OCI-LY1 (cell line): ENCODE results near the gene MPL.
A peak's percentile ranks its signal among the peaks of the same experiment; 100 is the strongest.

Source experiments
- H2AFZ ChIP-seq: fragments of 200-600 bp; sonication (generic), shearing (Covaris generic); 2 replicates; pipeline ENCODE4 v1.6.0; 2014; ENCODE audit warnings: antibody characterized with exemption, mild to moderate bottlenecking, low read length
- H3F3A ChIP-seq: fragments of 200-600 bp; sonication (generic), shearing (Covaris generic); 2 replicates; pipeline ENCODE4 v1.6.0; 2014; ENCODE audit warnings: mild to moderate bottlenecking, antibody characterized with exemption, low read length, moderate library complexity; ENCODE audit not compliant: insufficient read depth
- H3K27ac ChIP-seq: fragments of 200-600 bp; sonication (generic); 2 replicates; pipeline ENCODE4 v1.5.1; 2014; ENCODE audit warnings: low read length, mixed run types, mild to moderate bottlenecking, low read depth; ENCODE audit not compliant: poor library complexity, severe bottlenecking
- H3K27me3 ChIP-seq: fragments of 200-600 bp; sonication (generic); 2 replicates; pipeline ENCODE4 v1.6.0; 2014; ENCODE audit warnings: antibody characterized with exemption, mild to moderate bottlenecking, low read length, moderate library complexity; ENCODE audit not compliant: insufficient read depth
- H3K36me3 ChIP-seq: fragments of 200-600 bp; sonication (generic); 2 replicates; pipeline ENCODE4 v1.6.1; 2014; ENCODE audit warnings: mild to moderate bottlenecking, antibody characterized with exemption, low read length, moderate library complexity, mixed read lengths; ENCODE audit not compliant: insufficient read depth
- H3K4me1 ChIP-seq: fragments of 200-600 bp; sonication (generic); 2 replicates; pipeline ENCODE4 v1.5.1; 2014; ENCODE audit warnings: mild to moderate bottlenecking, low read length, moderate library complexity; ENCODE audit not compliant: insufficient read depth, severe bottlenecking
- H3K4me2 ChIP-seq: fragments of 200-600 bp; sonication (generic), shearing (Covaris generic); 2 replicates; pipeline ENCODE4 v1.6.1; 2014; ENCODE audit warnings: low read length
- H3K4me3 ChIP-seq: fragments of 200-600 bp; sonication (generic); 2 replicates; pipeline ENCODE4 v1.5.1; 2014; ENCODE audit warnings: low read length, low read depth, mild to moderate bottlenecking, mixed read lengths; ENCODE audit not compliant: poor library complexity, severe bottlenecking
- H3K79me2 ChIP-seq: fragments of 200-600 bp; shearing (Covaris generic); 2 replicates; pipeline ENCODE4 v1.6.1; 2016; ENCODE audit warnings: mixed run types, low read length, mixed read lengths; ENCODE audit not compliant: insufficient read depth
- H3K9ac ChIP-seq: fragments of 200-600 bp; sonication (generic), shearing (Covaris generic); 2 replicates; pipeline ENCODE4 v1.6.1; 2014; ENCODE audit warnings: mild to moderate bottlenecking, low read length, mixed read lengths
- H3K9me2 ChIP-seq: fragments of 200-600 bp; sonication (generic), shearing (Covaris generic); 2 replicates; pipeline ENCODE4 v1.6.1; 2014; ENCODE audit warnings: low read depth, mild to moderate bottlenecking, low read length, mixed read lengths
- H3K9me3 ChIP-seq: fragments of 200-600 bp; shearing (Covaris generic); 2 replicates; pipeline ENCODE4 v1.6.1; 2014; ENCODE audit warnings: low read length, mixed read lengths
- H4K20me1 ChIP-seq: fragments of 200-600 bp; sonication (generic), shearing (Covaris generic); 2 replicates; pipeline ENCODE4 v1.6.0; 2016; ENCODE audit warnings: mild to moderate bottlenecking, low read length; ENCODE audit not compliant: insufficient read depth
- CTCF ChIP-seq: fragments of 200-600 bp; sonication (generic), shearing (Covaris generic); IDR thresholded peaks from 2 replicates; pipeline ENCODE4 v1.5.1; 2017; ENCODE audit warnings: mild to moderate bottlenecking, antibody characterized with exemption, low read length, moderate library complexity, mixed read lengths
- EZH2 ChIP-seq: fragments of 200-600 bp; sonication (generic), shearing (Covaris generic); IDR thresholded peaks from 2 replicates; pipeline ENCODE4 v1.8.0; 2017; ENCODE audit warnings: borderline replicate concordance, mixed run types, mild to moderate bottlenecking, antibody characterized with exemption, low read length, moderate library complexity, mixed read lengths

Gene MPL

DNA sequence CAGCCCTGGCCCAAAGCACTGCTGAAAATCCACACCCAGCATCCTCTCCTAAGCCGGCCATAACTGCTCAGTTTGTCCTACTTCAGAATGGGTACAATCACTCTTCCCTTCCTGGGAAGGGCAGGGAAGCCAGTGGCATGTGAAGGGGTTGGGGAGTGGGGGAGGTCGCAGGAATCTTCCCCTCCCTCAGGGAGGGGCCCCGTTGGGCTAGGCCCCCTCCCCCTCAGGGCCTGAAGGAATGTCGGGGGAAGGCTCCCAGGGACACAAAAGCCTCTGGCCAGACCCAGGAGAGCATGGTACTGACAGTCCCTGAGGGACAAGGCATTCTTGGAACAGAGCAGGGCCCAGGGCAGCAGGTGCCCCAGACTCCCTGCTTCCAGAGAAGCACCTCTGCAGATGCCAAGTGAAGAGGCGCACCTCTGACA, 29.0 kb downstream of the MPL start:
- no peaks in the 10 kb centered on the region for H3K27me3 ChIP-seq
- no peaks in the 10 kb centered on the region for H3K9me3 ChIP-seq
- peak overlapping the region; percentile 66 for H3K27ac ChIP-seq
- peaks cover 24% of the 10 kb centered on the region for H3K4me1 ChIP-seq
- peak overlapping the region; percentile 85 for H3K4me3 ChIP-seq
- peaks cover 40% of the 10 kb centered on the region for H3K36me3 ChIP-seq
- H3K9me2 ChIP-seq, result no peaks in the 10 kb centered on the region
- peak overlapping the region; percentile 88 for H3K9ac ChIP-seq
- H3F3A ChIP-seq, result peaks cover 3% of the 10 kb centered on the region; the same call in 1 of the 2 replicates
- peak overlapping the region; percentile 81 for H3K4me2 ChIP-seq
- H3K79me2 ChIP-seq, result no peaks in the 10 kb centered on the region
- no peak for TF ChIP-seq CTCF
- no peak for TF ChIP-seq EZH2
- H2AFZ ChIP-seq, result no peak overlapping the region
- H4K20me1 ChIP-seq, result no peaks in the 10 kb centered on the region

DNA sequence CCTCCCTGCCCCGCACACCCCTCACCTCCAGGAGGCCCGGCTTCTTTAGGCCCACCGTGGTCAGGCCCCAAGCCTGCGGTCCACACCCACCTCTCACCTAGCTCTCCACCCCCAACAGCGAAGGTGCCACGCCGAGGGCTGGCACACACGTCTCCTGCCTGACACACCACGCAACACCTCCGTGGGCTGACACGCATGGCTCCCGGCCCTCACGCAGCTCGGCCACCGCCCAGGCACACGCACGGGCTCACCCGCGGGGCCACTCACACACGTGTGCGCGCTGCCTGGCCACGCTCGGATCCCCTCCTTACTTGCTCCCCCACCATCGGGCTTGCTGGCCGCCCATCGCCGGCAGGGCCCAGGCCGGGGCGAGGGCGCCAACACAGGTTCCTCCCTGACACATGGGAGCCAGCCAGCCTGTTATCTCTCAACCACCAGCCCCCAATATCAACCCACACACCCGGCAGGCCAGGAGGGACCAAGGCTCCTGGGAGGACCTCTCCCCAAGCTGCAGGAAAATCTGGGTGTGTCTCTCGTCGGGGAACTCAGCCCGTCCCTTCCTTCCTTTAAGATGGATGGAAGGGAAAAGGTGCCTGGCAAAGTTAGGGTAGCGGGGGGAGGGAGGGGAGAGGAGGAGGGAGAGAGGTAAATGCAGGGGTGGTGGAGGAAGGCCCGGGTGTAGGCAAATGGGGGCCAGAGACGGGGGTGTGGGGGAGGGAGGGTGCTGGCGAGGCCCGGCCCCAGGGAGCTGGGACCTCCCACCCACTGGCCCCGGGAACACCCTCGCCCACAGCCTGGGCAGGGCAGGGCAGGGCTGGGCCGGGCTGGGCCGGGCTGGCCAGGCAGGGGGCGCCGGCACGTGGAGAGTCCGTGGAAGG, 29.6 kb downstream of the MPL start:
- peak overlapping the region; percentile 66 for H3K27ac ChIP-seq
- no peaks in the 10 kb centered on the region for H3K9me3 ChIP-seq
- no peaks in the 10 kb centered on the region for H3K79me2 ChIP-seq
- no peaks in the 10 kb centered on the region for H4K20me1 ChIP-seq
- no peak for TF ChIP-seq EZH2
- no peak for TF ChIP-seq CTCF
- peak overlapping the region; percentile 85 for H3K4me3 ChIP-seq
- no peak overlapping the region for H2AFZ ChIP-seq
- H3K9ac ChIP-seq, result peak overlapping the region; percentile 88
- H3K4me2 ChIP-seq, result peak overlapping the region; percentile 81
- H3K9me2 ChIP-seq, result no peaks in the 10 kb centered on the region
- H3K27me3 ChIP-seq, result no peaks in the 10 kb centered on the region
- no peaks in the 10 kb centered on the region for H3F3A ChIP-seq
- peaks cover 33% of the 10 kb centered on the region for H3K36me3 ChIP-seq
- H3K4me1 ChIP-seq, result peaks cover 22% of the 10 kb centered on the region

DNA sequence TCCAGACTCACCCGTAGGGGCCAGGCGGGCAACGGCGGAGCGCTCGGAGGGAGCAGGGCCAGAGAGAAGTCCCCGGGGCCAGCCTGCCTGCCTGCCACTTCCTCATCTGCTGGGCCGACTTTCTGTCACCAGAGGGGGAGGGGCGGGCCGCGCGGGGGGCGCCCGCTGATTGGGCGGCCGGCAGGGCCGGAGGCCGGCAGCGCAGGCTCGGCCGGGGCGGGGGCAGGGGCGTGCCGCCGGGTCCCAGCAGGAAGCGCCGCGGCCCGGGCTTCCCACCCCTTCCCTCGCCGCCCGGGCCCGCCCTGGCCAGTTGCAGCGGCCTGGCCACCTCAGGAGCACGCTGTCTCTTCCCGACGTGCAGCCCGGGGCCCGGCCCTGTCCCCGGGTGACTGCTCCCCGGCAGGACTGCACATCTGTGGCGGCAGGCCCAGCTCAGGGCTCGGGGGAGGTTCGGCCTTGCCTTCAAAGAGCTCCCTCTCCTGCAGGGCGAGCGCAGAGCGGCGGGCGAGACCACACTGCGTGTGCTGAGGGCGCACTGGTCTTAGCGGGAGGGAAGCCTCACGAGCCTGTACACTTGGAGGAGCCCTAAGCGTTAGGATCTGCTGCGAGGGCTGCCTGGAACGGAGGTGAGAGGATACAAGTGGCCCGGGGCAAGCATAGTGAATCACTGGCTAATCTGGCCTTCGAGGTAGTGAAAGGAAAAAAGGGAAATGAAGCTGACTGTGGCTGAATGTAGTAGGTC, 30.5 kb downstream of the MPL start, which contains the start of gene ELOVL1:
TSS of gene ELOVL1 (minus strand) at position 108 of the 742 bp plus-strand sequence. CDS start 2,402 bp downstream, outside the sequence.
- Histone ChIP-seq H3K4me3 (peak within 1 kb of the TSS; percentile 85), H3K9ac (peak within 1 kb of the TSS; percentile 88), H3K4me1 (peaks cover 22% of the 10 kb centered on the region), H3K36me3 (peaks cover 25% of the 10 kb centered on the region; the same call in 1 of the 2 replicates), H3F3A (no peaks in the 10 kb centered on the region), H3K27me3 (no peaks in the 10 kb centered on the region), H3K79me2 (no peaks in the 10 kb centered on the region), H3K27ac (peak within 1 kb of the TSS; percentile 71), H4K20me1 (no peaks in the 10 kb centered on the region), H2AFZ (no peak within 1 kb of the TSS), H3K9me2 (no peaks in the 10 kb centered on the region), H3K9me3 (no peaks in the 10 kb centered on the region), H3K4me2 (peak within 1 kb of the TSS; percentile 93)
- TF ChIP-seq EZH2 (no peak), CTCF (peak; percentile 51)
